GM12892 (cell line): Measurements from ENCODE around the gene AVPR2.

Experiments used
- DNase-seq: peaks from one replicate; pipeline ENCODE4 v3.0.0; 2011; ENCODE audit not compliant: insufficient read length
- FAIRE-seq: peaks from 2 replicates; lab custom pipeline; 2011; peaks lifted over from hg19 to GRCh38; lab: Jason Lieb, UNC
- POLR2A ChIP-seq: IDR thresholded peaks from 2 replicates; pipeline ENCODE4 v1.6.1; 2011; ENCODE audit warnings: low read depth, low read length, control low read depth
- POLR2AphosphoS5 ChIP-seq: IDR thresholded peaks from 2 replicates; pipeline ENCODE4 v1.6.1; 2011; ENCODE audit warnings: low read depth, low read length, control low read depth
- TAF1 ChIP-seq: IDR thresholded peaks from 2 replicates; pipeline ENCODE4 v1.6.1; 2011; ENCODE audit warnings: low read depth, mild to moderate bottlenecking, control low read depth, low read length, borderline replicate concordance

AVPR2 gene

GRCh38 chrX:153889123-153889522 lies 15.3 kb upstream of the AVPR2 start:
- FAIRE-seq (no peak), DNase-seq (no peak)
- no peak for TF ChIP-seq POLR2A

DNA sequence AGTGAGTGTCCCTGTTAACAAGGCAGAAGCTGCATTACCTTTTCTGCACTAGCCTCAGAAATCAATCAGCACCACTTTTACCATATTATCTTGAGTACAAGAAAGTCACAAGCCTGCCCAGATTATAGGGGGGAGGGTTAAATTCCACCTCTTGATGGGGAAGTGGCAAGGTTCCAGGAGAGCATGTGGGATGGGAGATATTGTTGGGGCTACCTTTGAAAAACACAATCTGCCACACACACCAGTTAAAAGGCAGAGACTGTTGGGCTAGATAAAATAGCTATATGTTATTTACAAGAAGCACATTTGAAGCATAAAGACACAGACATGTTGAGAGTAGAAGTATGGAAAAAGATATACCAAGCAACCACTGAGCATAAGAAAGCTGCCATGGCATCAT lies 6.6 kb upstream of the AVPR2 start:
- DNase-seq (no peak), FAIRE-seq (no peak)
- TF ChIP-seq TAF1: no peak
- TF ChIP-seq POLR2A: no peak
- TF ChIP-seq POLR2AphosphoS5: no peak

DNA sequence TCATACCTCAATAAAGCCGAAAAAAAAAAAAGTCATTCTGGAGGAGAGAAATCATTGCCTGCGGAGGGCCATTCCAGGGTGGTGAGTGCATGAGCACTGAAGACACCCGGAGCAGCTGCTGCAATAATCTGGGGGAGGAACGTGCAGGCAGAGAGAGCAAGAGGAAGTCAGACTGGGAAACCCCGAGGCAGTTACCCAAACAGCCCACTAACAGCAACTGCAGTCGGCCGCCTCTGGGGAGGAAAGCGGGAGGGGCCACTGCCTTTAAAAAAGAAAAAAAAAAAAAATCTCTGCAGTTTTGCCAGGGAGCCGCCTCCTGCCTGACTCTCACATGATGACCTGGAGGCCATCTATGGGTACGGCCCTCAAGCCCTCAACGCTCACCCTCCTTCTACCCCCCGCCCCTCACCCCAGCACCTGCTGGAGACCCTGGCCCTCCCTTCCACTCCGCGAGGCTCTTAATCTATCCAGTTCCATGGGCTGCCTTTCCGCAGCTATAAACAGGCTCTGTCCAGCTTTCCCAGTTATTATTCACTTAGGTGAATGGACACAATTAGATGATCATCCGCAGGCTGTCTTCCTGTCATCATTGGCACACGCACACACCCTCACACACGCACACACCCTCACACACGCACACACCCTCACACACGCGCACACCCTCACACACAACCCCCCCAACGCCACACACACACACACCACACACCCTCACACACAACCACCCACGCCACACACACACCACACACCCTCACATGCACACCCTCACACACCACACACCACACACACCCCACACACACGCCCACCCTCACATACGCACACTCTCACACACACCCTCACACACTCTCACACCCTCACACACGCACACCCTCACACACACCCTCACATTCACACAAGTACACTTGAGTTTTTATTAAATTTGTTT lies 3.4 kb upstream of the AVPR2 start:
- FAIRE-seq (peak; percentile 79), DNase-seq (peak; percentile 77)
- 0 out of 2 replicates have a peak, but pooled peaks have one; percentile 12 for TF ChIP-seq POLR2AphosphoS5
- no peak for TF ChIP-seq POLR2A
- no peak for TF ChIP-seq TAF1

GRCh38 chrX:153901753-153902140 lies 2.7 kb upstream of the AVPR2 start:
- no peak for FAIRE-seq
- no peak for DNase-seq
- TF ChIP-seq POLR2AphosphoS5 (no peak), POLR2A (no peak), TAF1 (no peak)

DNA sequence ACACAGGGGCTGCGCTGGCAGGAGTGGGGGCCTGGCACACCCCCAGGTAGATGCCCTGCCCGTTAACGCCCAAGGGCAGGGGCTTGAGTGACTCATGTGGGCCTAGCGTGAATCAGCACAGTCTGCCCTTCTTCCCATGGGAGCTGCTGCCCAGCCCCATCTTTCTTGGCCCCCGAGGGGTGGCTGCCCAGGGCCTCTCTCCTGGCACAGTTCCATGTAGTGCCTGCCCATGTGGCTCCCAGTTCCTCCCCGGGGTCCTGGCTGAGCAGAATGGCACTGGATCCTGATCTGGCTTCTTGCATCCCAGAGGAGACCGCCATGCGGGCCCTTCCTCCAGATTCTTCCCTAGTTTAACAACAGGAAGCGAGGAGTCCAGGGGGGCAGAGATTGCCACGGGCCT lies 2.1 kb upstream of the AVPR2 start:
- FAIRE-seq (no peak), DNase-seq (no peak)

DNA sequence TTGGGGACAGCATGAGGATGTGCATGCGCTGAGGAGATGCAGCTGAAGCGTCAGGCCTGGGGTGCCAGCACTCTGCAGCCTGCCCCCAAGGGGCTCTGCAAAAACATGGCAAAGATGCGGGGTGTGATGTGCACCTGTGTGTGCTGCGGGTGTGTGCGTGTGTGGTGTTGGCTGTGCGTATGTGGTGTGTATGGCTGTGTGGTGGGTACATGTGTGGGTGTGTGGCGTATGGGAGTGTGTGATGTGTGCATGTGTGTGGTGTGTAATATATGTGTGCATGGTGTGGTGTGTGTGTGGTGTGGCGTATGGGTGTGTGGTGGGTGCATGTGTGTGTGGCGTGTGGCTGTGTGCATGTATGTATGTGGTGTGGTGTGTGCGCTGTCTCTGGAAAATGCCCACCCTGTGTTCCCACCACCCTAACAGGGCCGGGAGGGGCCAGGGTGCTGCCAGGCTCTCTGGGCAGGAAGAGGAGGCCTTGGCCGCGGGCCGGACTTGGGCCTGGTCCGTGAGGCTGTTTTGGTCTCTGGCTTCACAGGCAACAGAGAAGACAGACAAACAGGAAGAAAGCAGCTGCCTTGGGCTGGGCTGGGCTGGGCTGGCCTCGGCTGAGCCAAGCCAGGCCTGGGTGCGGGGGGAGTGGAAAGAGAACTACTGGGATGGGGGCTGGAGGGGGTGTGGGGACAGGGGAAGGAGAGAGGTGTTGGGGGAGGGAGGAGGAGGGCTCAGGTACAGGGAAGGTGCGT lies 1.1 kb upstream of the AVPR2 start:
- DNase-seq: no peak
- no peak for TF ChIP-seq POLR2A
- TF ChIP-seq POLR2AphosphoS5: peak; percentile 24; the same call in 1 of the 2 replicates

More for the DNA sequence above, 2.1 kb upstream of the AVPR2 start:
- TF ChIP-seq TAF1 (no peak), POLR2AphosphoS5 (no peak), POLR2A (no peak)

DNA sequence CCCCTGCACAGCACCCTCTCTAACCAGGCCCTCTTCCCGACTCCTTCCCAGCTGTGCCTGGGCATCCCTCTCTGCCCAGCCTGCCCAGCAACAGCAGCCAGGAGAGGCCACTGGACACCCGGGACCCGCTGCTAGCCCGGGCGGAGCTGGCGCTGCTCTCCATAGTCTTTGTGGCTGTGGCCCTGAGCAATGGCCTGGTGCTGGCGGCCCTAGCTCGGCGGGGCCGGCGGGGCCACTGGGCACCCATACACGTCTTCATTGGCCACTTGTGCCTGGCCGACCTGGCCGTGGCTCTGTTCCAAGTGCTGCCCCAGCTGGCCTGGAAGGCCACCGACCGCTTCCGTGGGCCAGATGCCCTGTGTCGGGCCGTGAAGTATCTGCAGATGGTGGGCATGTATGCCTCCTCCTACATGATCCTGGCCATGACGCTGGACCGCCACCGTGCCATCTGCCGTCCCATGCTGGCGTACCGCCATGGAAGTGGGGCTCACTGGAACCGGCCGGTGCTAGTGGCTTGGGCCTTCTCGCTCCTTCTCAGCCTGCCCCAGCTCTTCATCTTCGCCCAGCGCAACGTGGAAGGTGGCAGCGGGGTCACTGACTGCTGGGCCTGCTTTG lies 1.1 kb downstream of the AVPR2 start:
- FAIRE-seq: no peak
- TF ChIP-seq TAF1 (no peak), POLR2AphosphoS5 (no peak), POLR2A (no peak)
- no peak for DNase-seq

More for the DNA sequence above, 1.1 kb upstream of the AVPR2 start:
- peak; percentile 57 for FAIRE-seq

DNA sequence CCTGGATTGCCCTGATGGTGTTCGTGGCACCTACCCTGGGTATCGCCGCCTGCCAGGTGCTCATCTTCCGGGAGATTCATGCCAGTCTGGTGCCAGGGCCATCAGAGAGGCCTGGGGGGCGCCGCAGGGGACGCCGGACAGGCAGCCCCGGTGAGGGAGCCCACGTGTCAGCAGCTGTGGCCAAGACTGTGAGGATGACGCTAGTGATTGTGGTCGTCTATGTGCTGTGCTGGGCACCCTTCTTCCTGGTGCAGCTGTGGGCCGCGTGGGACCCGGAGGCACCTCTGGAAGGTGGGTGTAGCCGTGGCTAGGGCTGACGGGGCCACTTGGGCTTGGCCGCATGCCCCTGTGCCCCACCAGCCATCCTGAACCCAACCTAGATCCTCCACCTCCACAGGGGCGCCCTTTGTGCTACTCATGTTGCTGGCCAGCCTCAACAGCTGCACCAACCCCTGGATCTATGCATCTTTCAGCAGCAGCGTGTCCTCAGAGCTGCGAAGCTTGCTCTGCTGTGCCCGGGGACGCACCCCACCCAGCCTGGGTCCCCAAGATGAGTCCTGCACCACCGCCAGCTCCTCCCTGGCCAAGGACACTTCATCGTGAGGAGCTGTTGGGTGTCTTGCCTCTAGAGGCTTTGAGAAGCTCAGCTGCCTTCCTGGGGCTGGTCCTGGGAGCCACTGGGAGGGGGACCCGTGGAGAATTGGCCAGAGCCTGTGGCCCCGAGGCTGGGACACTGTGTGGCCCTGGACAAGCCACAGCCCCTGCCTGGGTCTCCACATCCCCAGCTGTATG lies 1.8 kb downstream of the AVPR2 start:
- DNase-seq (no peak), FAIRE-seq (no peak)
- TF ChIP-seq POLR2A (no peak), POLR2AphosphoS5 (no peak), TAF1 (no peak)

DNA sequence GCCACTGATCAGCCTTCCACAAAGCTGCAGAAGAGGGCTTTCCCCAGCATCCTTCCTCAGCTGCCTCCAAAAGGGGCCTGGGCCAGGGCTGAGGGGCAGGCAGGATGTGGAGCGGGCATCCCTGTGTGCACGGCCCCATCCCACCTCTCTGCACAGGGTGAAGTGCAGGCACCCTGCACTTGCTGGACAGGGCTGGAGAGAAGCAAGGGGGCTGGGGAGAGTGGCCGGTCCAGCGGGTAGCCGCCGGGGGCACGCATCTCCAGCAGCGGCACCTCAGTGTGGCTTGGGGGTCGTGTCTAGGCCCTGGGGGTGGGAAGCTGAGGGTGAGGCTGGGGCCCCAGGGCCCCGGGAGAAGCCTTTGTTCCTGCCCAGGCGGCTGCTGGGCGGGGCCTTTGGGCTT lies 3.0 kb downstream of the AVPR2 start:
- TF ChIP-seq POLR2AphosphoS5 (no peak), TAF1 (no peak), POLR2A (no peak)
- no peak for FAIRE-seq
- DNase-seq: no peak

GRCh38 chrX:153908219-153908860 lies 3.9 kb downstream of the AVPR2 start:
- FAIRE-seq: no peak
- no peak for TF ChIP-seq POLR2AphosphoS5
- no peak for TF ChIP-seq TAF1
- TF ChIP-seq POLR2A: no peak
- no peak for DNase-seq

DNA sequence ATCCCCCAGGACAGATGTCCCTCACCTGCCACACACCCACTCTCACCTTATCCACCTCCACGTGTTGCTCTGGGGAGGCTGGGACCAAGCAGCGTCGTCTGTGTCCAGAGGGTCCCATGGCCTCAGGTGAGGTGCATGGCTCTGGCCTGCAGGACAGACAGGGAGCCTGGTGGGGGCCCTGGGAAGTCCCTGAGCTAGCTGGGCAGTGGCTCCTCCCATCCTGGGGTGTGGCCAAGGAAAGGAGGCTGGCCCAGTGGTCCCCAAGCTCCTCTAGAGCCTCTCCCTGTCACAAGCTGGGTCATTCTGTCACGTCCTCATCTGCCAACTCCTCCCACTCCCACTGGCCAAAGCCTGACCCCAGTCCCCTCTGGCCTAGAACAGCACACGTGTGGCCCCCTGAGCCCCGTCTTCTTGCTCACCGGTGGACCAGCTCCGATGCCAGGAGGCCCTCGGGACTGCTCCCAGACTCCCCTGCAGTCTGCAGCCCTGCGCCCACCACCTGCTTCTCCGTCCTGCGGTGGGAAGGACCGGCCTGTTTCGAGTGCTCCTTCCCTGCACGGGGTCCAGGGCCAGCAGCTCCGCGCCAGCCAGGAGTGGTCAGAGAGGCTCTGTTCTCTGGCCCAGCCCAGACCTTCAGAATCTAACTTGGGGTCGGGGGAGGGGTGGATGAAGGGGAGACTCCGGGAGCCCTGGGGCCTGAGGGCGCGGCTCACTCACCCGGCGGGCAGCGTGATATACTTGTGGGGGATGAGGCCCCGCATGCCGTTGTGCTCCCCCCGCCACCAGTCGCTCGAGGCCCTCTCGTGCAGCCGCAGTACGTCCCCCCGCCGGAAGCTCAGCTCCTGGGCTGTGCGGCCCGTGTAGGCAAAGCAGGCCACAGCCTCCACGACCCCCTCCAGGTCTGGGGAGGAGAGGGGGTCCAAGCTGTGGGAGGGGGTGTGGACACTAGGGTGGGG lies 4.8 kb downstream of the AVPR2 start:
- DNase-seq (no peak), FAIRE-seq (no peak)
- TF ChIP-seq TAF1 (no peak), POLR2A (no peak), POLR2AphosphoS5 (no peak)
